ENCODE data around the gene EFNB2. TPM values are rescaled to one million over a fixed set of nuclear protein-coding genes. Genes with fewer than 3 reads are reported as not detected.

The EFNB2 gene
- total RNA-seq, 4 donors from 2014 or later, result 46.8 to 84.2 (median 77.6) TPM

DNA sequence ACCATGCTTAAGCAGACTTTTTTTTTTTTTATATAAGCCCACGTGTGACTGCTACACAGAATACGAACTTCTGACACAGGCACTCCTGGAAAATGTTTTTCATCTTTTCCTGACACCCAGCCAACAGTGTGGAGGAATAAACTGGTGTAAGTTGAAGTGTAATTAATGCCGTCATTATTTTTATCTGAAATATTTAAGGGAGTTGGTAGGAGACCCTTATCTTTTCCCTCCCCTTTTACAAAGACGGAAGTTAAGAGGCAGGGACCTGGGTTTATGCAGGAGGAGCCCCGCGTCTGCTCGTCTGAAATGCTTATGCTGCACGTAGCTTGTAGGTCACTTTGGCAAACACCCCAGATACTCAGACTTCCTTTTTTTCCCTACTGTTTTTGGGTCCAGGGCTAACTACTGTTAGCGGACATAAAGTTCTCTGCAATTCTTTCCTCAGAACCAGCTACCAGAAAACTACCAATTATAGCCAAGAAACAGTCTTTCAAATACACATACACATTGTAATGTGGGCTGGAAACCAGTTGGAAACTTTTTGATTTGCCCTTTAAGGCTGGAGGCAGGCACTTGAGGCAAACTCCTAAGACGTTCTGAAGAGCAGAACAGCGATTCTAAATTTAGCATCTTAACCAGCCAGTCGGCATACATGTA, 50.8 kb downstream of the EFNB2 start:
- Histone ChIP-seq H3K4me3 (peak overlapping the region in 1 of 4 donors; percentile 3), H3K9me3 (no peaks in the 10 kb centered on the region), H3K27ac (peak overlapping the region; percentile 47 to 78 (median 71)), H3K4me1 (peaks cover 0 to 20% (median 2%) of the 10 kb centered on the region in 4 donors), H3K36me3 (no peaks in the 10 kb centered on the region), H3K27me3 (no peaks in the 10 kb centered on the region)
- no peak for TF ChIP-seq EP300 (IDR thresholded peaks at IDR 0.05; ENCODE audit: low read depth)
- peak in 1 of 3 donors; percentile 8 for TF ChIP-seq POLR2AphosphoS5 (IDR thresholded peaks at IDR 0.05)
- TF ChIP-seq, protein P1, sequence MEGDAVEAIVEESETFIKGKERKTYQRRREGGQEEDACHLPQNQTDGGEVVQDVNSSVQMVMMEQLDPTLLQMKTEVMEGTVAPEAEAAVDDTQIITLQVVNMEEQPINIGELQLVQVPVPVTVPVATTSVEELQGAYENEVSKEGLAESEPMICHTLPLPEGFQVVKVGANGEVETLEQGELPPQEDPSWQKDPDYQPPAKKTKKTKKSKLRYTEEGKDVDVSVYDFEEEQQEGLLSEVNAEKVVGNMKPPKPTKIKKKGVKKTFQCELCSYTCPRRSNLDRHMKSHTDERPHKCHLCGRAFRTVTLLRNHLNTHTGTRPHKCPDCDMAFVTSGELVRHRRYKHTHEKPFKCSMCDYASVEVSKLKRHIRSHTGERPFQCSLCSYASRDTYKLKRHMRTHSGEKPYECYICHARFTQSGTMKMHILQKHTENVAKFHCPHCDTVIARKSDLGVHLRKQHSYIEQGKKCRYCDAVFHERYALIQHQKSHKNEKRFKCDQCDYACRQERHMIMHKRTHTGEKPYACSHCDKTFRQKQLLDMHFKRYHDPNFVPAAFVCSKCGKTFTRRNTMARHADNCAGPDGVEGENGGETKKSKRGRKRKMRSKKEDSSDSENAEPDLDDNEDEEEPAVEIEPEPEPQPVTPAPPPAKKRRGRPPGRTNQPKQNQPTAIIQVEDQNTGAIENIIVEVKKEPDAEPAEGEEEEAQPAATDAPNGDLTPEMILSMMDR (IDR thresholded peaks at IDR 0.05), result no peak
- no peak for TF ChIP-seq POLR2A (IDR thresholded peaks at IDR 0.05)
- 40 to 50% methylated on average over 10 to 12 of the region's 12 CpGs for WGBS, 2 donors (ENCODE audit: low coverage in 1 of 2)
- no peak for DNase-seq
- intact Hi-C loops (cut with DNase I; ENCODE audit: low total_unique reads), result no loop called here
- in situ Hi-C loops (cut with MboI; ENCODE audit: low pct_ligation_motif_present in 1 of 4, low pct_unique_long_range_greater_than_20kb in 1 of 4, low sequenced_read_pairs in 3 of 4), result no loop called here

DNA sequence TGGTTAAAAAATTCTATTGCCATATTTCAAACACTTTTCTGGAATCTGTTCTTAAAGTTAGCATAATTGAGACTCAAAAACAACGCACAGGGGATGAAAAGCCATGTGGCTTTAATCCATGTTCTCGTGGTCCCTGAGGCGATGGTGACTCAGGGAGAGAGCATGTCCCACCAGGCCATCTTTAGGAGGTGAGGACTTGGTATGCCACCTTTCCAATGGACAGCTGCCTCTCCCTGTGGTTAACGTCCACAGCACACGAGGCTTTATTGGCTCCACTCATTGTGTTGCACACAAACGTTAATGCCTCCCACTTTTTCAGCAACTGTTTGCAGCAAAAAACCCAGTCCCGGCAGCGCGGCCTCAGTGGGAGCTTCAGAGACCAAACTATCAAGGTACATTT, 51.4 kb downstream of the EFNB2 start:
- intact Hi-C loops (cut with DNase I; ENCODE audit: low total_unique reads), result no loop called here
- 72% methylated on average over 9 of the region's 9 CpGs; no CpG with 5 or more reads in 1 of the 2 donors for WGBS, 2 donors (ENCODE audit: low coverage in 1 of 2)

DNA sequence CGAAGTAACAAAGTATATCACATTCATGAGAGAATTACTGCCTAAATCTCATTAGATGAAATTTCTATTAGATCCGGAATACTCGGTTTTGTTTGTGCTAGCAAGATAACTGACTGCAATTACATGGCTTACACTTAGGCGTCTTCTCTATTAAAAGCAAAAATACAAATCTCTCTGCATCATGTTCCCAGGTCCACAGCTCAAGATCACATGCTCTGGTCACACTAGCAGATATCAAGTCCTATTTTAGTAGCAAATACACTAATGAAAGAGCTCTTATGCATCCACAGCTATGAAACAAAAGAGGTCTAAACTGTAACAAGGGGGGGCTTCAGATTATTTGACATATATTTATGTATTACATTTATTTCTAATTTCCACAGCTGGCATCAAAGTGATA, 53.5 kb downstream of the EFNB2 start:
- in situ Hi-C loops (cut with MboI; ENCODE audit: low pct_ligation_motif_present in 1 of 4, low pct_unique_long_range_greater_than_20kb in 1 of 4, low sequenced_read_pairs in 3 of 4), result no loop called here
- no peaks in the 10 kb centered on the region for H3K36me3 ChIP-seq
- no peak overlapping the region for H3K27ac ChIP-seq
- WGBS, 2 donors (ENCODE audit: low coverage in 1 of 2), result 69 to 87% methylated on average over 4 of the region's 4 CpGs
- H3K4me3 ChIP-seq, result no peak overlapping the region
- intact Hi-C loops (cut with DNase I; ENCODE audit: low total_unique reads), result no loop called here
- H3K4me1 ChIP-seq, result peaks cover 0 to 8% (median 0%) of the 10 kb centered on the region in 4 donors
- no peak for TF ChIP-seq POLR2AphosphoS5 (IDR thresholded peaks at IDR 0.05)
- TF ChIP-seq, protein P1 (IDR thresholded peaks at IDR 0.05), result no peak
- TF ChIP-seq EP300 (IDR thresholded peaks at IDR 0.05; ENCODE audit: low read depth), result no peak
- TF ChIP-seq POLR2A (IDR thresholded peaks at IDR 0.05), result no peak
- DNase-seq, result no peak
- no peaks in the 10 kb centered on the region for H3K9me3 ChIP-seq
- no peaks in the 10 kb centered on the region for H3K27me3 ChIP-seq

More for the DNA sequence above, 51.4 kb downstream of the EFNB2 start:
- Histone ChIP-seq H3K9me3 (no peaks in the 10 kb centered on the region), H3K27me3 (no peaks in the 10 kb centered on the region), H3K4me1 (peaks cover 0 to 14% (median 2%) of the 10 kb centered on the region in 4 donors), H3K4me3 (no peak overlapping the region), H3K36me3 (no peaks in the 10 kb centered on the region), H3K27ac (peak overlapping the region; percentile 47 to 78 (median 71))
- no peak for DNase-seq
- TF ChIP-seq, protein P1 (IDR thresholded peaks at IDR 0.05), result no peak
- TF ChIP-seq POLR2AphosphoS5 (IDR thresholded peaks at IDR 0.05), result no peak
- no peak for TF ChIP-seq POLR2A (IDR thresholded peaks at IDR 0.05)
- no peak for TF ChIP-seq EP300 (IDR thresholded peaks at IDR 0.05; ENCODE audit: low read depth)
- in situ Hi-C loops (cut with MboI; ENCODE audit: low pct_ligation_motif_present in 1 of 4, low pct_unique_long_range_greater_than_20kb in 1 of 4, low sequenced_read_pairs in 3 of 4), result no loop called here

DNA sequence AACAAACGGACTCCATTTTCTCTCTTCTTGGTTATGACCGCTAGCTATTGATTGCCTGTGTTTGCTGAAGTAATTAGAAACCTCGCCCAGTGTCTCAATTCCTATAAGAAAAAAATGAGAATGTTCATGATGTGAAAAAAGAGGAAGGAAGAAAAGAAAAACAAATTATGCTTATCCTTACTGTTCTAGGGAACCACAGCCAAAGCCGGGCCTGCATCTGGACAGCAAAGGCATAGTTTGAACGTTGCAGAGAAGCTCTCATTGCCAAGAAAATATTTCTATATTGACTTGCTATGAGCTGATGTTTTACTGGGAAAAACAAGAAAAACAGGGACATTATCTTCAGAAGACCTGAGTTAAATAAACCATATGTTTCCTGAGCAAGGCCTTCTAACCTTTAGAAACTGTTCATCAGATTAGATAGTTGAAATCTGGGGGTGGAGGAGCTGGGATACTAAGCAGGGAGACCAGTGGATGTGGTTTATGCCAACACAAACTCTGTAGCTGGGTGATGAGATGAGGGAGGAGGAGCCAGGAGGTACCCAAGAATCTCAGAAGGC, 55.0 kb downstream of the EFNB2 start:
- Histone ChIP-seq H3K4me1 (peaks cover 2 to 22% (median 9%) of the 10 kb centered on the region in 4 donors), H3K9me3 (no peaks in the 10 kb centered on the region), H3K27me3 (no peaks in the 10 kb centered on the region), H3K4me3 (no peak overlapping the region), H3K27ac (peak overlapping the region in 1 of 4 donors; percentile 6), H3K36me3 (no peaks in the 10 kb centered on the region)
- in situ Hi-C loops (cut with MboI; ENCODE audit: low pct_ligation_motif_present in 1 of 4, low pct_unique_long_range_greater_than_20kb in 1 of 4, low sequenced_read_pairs in 3 of 4), result no loop called here
- intact Hi-C loops (cut with DNase I; ENCODE audit: low total_unique reads), result no loop called here
- TF ChIP-seq POLR2AphosphoS5 (IDR thresholded peaks at IDR 0.05), result no peak
- no peak for TF ChIP-seq POLR2A (IDR thresholded peaks at IDR 0.05)
- TF ChIP-seq, protein P1 (IDR thresholded peaks at IDR 0.05), result no peak
- no peak for TF ChIP-seq EP300 (IDR thresholded peaks at IDR 0.05; ENCODE audit: low read depth)
- no peak for DNase-seq
- 61 to 71% methylated on average over 5 of the region's 5 CpGs for WGBS, 2 donors (ENCODE audit: low coverage in 1 of 2)
